K562 (cell line): Measurements from ENCODE around the gene GRWD1. TPM values are rescaled to one million over a fixed set of nuclear protein-coding genes. Genes with fewer than 3 reads are reported as not detected.
A peak's percentile ranks its signal among the peaks of the same experiment; 100 is the strongest.

Experiments used
- CBFA2T3 ChIP-seq: fragments of 450-650 bp; IDR thresholded peaks from 2 replicates; pipeline ENCODE4 v1.6.1; 2017
- FOXA3 ChIP-seq, 2 experiments: fragments of 450-650 bp in 1 of 2; sonication (generic) in 1 of 2; formaldehyde crosslinking; IDR thresholded peaks in 1 of 2; conservative IDR thresholded peaks in 1 of 2; 2 replicates each; pipeline versions ENCODE4 v1.4.0 to v1.8.0; 2020 to 2022; ENCODE audit warnings: mild to moderate bottlenecking in 2 of 2, missing genetic modification reagents in 1 of 2
- GTF2F1 ChIP-seq: IDR thresholded peaks from 2 replicates; pipeline ENCODE4 v1.6.1; 2011; ENCODE audit warnings: low read depth, low read length, improper control_type of control experiment
- KAT2B ChIP-seq: IDR thresholded peaks from one replicate; pipeline ENCODE4 v1.6.1; 2012; ENCODE audit warnings: low read depth, mild to moderate bottlenecking, control low read depth, inconsistent platforms, low read length, moderate library complexity
- MAZ ChIP-seq, 2 experiments: fragments of 450-650 bp in 1 of 2; sonication (generic) in 1 of 2; formaldehyde crosslinking; IDR thresholded peaks in 1 of 2; conservative IDR thresholded peaks in 1 of 2; 2 replicates each; pipeline versions ENCODE4 v1.4.0 to v1.5.0; 2020; ENCODE audit warnings: mild to moderate bottlenecking in 1 of 2, missing genetic modification reagents in 1 of 2
- OTX1 ChIP-seq: fragments of 450-650 bp; formaldehyde crosslinking; IDR thresholded peaks from 2 replicates; pipeline ENCODE4 v1.4.0; 2022; ENCODE audit warnings: mild to moderate bottlenecking
- ZFP30 ChIP-seq: fragments of 250-450 bp; sonication (Bioruptor Pico); IDR thresholded peaks from 2 replicates; pipeline ENCODE4 v1.8.0; 2022; ENCODE audit warnings: moderate library complexity, mild to moderate bottlenecking, inconsistent platforms, borderline replicate concordance
- ZNF444 ChIP-seq: fragments of 250-450 bp; sonication (Bioruptor Pico); IDR thresholded peaks from 2 replicates; pipeline ENCODE4 v1.4.0; 2020; ENCODE audit warnings: mild to moderate bottlenecking, moderate library complexity
- polyA plus RNA-seq, 8 experiments: library from polyadenylated mRNA; depleted of rRNA in 4 of 8; stranded (reverse) in 5 of 8; unstranded in 3 of 8; fragments of >200 nt; fragmentation: Nextera tagmentation in 2 of 8; fragmentation: Illumina TruSeq in 1 of 8; extraction: Ambion mirVana in 2 of 8; extraction: Trizol in 1 of 8; gene quantifications; 2 replicates each; pipeline versions ENCODE4 v1.2.1 to v1.2.3, GENCODE V29; 2011 to 2014; ENCODE audit warnings: inconsistent platforms in 1 of 8, missing spikeins in 1 of 8
- total RNA-seq, 7 experiments: library from RNA; depleted of rRNA in 6 of 7; stranded (reverse); fragments of >200 nt in 6 of 7; fragmentation: Illumina TruSeq in 2 of 7; extraction: Trizol in 2 of 7; gene quantifications; 2 replicates each; pipeline versions ENCODE4 v1.2.1 to v1.2.3, GENCODE V29; 2011 to 2021; ENCODE audit warnings: low replicate concordance in 1 of 7
- TF ChIP-seq, protein P1 (sequence below): fragments of 250-450 bp; sonication (Bioruptor Pico); IDR thresholded peaks from 2 replicates; pipeline ENCODE4 v1.5.1; 2021; ENCODE audit warnings: mild to moderate bottlenecking
- TF ChIP-seq, protein P2 (sequence below): conservative IDR thresholded peaks from 2 replicates; pipeline ENCODE4 v1.6.1; 2011; ENCODE audit warnings: low read depth, mild to moderate bottlenecking, low read length; ENCODE audit not compliant: control insufficient read depth
- TF ChIP-seq, protein P3 (sequence below): sonication (generic); formaldehyde crosslinking; IDR thresholded peaks from 2 replicates; pipeline ENCODE4 v1.8.0; 2023; ENCODE audit warnings: mild to moderate bottlenecking, missing genetic modification reagents
- TF ChIP-seq, protein P4 (sequence below): fragments of 450-650 bp; IDR thresholded peaks from 2 replicates; pipeline ENCODE4 v1.6.1; 2016; ENCODE audit warnings: antibody characterized with exemption
- TF ChIP-seq, protein P5 (sequence below), 2 experiments: fragments of 450-650 bp; formaldehyde crosslinking in 1 of 2; IDR thresholded peaks; 2 replicates each; pipeline versions ENCODE4 v1.4.0 to v1.6.1; 2014 to 2020; ENCODE audit warnings: mild to moderate bottlenecking in 2 of 2, borderline replicate concordance in 1 of 2, low read depth in 1 of 2

The GRWD1 gene
- total and polyA plus RNA-seq, 9 of the 15 experiments (the other 6 are each of a cell fraction or from before 2014, with no cell fraction given), result 1.5 to 87.2 (median 24.5) TPM

DNA sequence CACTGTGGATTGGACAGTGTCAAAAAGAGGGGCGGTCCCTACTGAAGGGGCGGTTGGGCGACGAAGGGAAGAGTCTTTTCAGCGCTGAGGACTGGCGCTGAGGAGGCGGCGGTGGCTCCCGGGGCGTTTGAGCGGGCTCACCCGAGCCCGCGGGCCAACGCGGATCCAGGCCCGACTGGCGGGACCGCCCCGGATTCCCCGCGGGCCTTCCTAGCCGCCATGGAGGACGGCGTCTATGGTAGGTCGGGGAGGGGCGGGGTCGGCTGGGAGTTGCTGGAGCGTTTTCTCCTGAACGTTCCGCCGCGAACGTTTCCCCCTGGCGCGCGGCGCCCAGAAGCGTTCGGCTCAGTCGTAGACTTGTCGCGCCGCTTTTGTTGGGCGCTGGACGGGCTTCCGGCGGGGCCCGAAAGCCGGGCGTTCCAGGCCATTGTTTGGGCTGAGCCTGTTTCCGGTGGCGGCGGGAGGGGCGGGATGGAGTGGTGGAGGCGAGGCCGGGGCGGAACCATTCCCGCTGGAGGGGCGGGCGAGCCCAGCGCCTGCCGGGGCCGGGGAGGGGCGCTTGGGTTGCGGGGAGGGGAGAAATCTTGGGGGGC is 23.6 kb downstream of the GRWD1 start, which contains the start of gene CYTH2 (continued):
- TF ChIP-seq, protein P1, sequence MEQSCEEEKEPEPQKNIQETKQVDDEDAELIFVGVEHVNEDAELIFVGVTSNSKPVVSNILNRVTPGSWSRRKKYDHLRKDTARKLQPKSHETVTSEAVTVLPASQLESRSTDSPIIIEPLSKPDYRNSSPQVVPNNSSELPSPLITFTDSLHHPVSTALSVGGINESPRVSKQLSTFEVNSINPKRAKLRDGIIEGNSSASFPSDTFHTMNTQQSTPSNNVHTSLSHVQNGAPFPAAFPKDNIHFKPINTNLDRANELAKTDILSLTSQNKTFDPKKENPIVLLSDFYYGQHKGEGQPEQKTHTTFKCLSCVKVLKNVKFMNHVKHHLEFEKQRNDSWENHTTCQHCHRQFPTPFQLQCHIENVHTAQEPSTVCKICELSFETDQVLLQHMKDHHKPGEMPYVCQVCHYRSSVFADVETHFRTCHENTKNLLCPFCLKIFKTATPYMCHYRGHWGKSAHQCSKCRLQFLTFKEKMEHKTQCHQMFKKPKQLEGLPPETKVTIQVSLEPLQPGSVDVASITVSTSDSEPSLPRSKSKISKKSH (CRISPR knock-in tag), result no peak
- TF ChIP-seq, protein P2, sequence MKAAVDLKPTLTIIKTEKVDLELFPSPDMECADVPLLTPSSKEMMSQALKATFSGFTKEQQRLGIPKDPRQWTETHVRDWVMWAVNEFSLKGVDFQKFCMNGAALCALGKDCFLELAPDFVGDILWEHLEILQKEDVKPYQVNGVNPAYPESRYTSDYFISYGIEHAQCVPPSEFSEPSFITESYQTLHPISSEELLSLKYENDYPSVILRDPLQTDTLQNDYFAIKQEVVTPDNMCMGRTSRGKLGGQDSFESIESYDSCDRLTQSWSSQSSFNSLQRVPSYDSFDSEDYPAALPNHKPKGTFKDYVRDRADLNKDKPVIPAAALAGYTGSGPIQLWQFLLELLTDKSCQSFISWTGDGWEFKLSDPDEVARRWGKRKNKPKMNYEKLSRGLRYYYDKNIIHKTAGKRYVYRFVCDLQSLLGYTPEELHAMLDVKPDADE, result no peak; the same call in 1 of the 2 replicates
- TF ChIP-seq CBFA2T3, result no peak
- TF ChIP-seq ZFP30 (CRISPR knock-in tag), result no peak
- TF ChIP-seq, protein P3, sequence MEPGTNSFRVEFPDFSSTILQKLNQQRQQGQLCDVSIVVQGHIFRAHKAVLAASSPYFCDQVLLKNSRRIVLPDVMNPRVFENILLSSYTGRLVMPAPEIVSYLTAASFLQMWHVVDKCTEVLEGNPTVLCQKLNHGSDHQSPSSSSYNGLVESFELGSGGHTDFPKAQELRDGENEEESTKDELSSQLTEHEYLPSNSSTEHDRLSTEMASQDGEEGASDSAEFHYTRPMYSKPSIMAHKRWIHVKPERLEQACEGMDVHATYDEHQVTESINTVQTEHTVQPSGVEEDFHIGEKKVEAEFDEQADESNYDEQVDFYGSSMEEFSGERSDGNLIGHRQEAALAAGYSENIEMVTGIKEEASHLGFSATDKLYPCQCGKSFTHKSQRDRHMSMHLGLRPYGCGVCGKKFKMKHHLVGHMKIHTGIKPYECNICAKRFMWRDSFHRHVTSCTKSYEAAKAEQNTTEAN, result no peak
- TF ChIP-seq GTF2F1, result no peak
- TF ChIP-seq ZNF444 (CRISPR knock-in tag), result no peak
- TF ChIP-seq KAT2B, result no peak
- TF ChIP-seq OTX1 (CRISPR knock-in tag), result peak; percentile 81; the same call in 1 of the 2 replicates
- TF ChIP-seq, protein P4, sequence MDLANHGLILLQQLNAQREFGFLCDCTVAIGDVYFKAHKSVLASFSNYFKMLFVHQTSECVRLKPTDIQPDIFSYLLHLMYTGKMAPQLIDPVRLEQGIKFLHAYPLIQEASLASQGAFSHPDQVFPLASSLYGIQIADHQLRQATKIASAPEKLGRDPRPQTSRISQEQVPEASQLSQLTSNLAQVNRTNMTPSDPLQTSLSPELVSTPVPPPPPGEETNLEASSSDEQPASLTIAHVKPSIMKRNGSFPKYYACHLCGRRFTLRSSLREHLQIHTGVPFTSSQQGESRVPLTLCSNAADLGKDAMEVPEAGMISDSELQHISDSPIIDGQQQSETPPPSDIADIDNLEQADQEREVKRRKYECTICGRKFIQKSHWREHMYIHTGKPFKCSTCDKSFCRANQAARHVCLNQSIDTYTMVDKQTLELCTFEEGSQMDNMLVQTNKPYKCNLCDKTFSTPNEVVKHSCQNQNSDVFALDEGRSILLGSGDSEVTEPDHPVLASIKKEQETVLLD, result no peak
- TF ChIP-seq, protein P5, sequence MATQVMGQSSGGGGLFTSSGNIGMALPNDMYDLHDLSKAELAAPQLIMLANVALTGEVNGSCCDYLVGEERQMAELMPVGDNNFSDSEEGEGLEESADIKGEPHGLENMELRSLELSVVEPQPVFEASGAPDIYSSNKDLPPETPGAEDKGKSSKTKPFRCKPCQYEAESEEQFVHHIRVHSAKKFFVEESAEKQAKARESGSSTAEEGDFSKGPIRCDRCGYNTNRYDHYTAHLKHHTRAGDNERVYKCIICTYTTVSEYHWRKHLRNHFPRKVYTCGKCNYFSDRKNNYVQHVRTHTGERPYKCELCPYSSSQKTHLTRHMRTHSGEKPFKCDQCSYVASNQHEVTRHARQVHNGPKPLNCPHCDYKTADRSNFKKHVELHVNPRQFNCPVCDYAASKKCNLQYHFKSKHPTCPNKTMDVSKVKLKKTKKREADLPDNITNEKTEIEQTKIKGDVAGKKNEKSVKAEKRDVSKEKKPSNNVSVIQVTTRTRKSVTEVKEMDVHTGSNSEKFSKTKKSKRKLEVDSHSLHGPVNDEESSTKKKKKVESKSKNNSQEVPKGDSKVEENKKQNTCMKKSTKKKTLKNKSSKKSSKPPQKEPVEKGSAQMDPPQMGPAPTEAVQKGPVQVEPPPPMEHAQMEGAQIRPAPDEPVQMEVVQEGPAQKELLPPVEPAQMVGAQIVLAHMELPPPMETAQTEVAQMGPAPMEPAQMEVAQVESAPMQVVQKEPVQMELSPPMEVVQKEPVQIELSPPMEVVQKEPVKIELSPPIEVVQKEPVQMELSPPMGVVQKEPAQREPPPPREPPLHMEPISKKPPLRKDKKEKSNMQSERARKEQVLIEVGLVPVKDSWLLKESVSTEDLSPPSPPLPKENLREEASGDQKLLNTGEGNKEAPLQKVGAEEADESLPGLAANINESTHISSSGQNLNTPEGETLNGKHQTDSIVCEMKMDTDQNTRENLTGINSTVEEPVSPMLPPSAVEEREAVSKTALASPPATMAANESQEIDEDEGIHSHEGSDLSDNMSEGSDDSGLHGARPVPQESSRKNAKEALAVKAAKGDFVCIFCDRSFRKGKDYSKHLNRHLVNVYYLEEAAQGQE (IDR thresholded peaks at IDR 0.05; ENCODE audit: borderline replicate concordance), result no peak
- TF ChIP-seq, protein P5 (CRISPR knock-in tag; IDR thresholded peaks at IDR 0.05; ENCODE audit: low read depth), result peak; percentile 85; the same call in 1 of the 2 replicates
- TF ChIP-seq MAZ (CRISPR knock-in tag; conservative IDR thresholded peaks at IDR 0.05 in 1 of 2, IDR thresholded peaks at IDR 0.05 in 1 of 2), result peak; percentile 78 to 93
- TF ChIP-seq FOXA3 (CRISPR knock-in tag; conservative IDR thresholded peaks at IDR 0.05 in 1 of 2, IDR thresholded peaks at IDR 0.05 in 1 of 2), result peak in 1 of 2 experiments; percentile 19; a peak in 1 of 4 replicates
